ENCODE data around the gene OR10A2.
"Not testable (repeated sequence)": the region's sequence is repeated elsewhere in the genome, so short reads cannot be mapped to it uniquely, and the experiment has no call there.

OR10A2 gene

DNA sequence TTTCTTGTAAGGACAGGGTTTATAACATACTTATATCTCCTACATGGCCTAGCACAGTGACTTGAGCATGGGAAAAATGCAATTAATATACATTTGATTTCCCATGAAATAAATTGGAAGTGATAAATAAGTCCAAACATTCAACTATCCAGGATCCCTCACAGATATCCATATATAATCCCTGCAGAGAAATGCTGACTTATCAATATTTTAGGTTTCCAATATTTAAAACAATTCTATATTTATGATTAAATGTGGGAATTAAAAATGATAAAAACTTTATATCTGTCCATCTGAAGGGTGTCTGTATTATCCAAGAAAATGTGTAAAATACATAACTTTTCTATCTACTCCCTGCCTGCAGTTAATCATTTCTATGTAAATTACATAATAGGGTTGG lies 19.9 kb downstream of the OR10A2 start:
- DNase-seq (ENCODE audit: low read depth in 1 of 2, low spot score in 1 of 2), result no peak

DNA sequence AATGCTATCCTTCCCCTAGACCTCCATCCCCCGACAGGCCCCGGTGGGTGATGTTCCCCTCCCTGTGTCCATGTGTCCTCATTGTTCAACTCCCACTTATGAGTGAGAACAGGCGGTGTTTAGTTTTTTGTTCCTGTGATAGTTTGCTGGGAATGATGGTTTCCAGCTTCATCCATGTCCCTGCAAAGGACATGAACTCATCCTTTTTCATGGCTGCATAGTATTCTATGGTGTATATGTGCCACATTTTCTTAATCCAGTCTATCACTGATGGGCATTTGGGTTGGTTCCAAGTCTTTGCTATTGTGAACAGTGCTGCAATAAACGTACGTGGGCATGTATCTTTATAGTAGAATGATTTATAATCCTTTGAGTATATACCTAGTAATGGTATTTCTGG lies 24.9 kb downstream of the OR10A2 start:
- DNase-seq (ENCODE audit: low read depth in 1 of 2, low spot score in 1 of 2), result not testable (repeated sequence)

DNA sequence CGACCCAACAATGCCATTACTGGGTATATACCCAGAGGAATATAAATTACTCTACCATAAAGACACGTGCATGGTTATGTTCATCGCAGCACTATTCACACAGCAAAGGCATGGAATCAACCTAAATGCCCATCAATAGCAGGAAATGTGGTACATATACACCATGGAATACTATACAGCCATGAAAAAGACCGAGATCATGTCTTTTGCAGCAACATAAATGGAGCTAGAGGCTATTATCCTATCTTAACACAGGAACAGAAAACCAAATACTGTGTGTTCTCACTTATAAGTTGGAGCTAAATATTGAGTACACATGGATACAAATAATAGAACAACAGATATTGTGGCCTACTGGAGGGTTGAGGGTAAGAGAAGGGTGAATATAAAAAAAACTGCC lies 26.0 kb downstream of the OR10A2 start:
- no peak for DNase-seq (ENCODE audit: low read depth in 1 of 2, low spot score in 1 of 2)

DNA sequence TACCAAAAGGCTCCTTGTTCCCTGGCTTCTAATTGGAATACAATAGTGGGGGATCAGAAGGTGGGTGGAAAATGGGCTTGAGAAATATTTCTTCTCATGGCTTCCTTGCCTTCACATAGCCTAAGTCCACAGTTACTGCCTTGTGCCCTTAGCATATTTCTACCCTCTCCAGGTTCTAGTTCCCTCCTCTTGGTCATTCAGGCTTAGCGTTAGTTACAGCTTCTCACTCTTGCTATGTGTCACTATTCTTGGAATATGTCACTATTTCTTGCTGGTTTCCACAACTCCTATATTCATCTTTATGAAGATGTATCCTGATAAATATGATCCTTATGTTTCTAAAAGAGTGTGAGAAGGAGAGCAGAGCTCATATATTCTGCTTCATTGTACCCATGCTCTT lies 27.0 kb downstream of the OR10A2 start:
- no peak for DNase-seq (ENCODE audit: low read depth in 1 of 2, low spot score in 1 of 2)

DNA sequence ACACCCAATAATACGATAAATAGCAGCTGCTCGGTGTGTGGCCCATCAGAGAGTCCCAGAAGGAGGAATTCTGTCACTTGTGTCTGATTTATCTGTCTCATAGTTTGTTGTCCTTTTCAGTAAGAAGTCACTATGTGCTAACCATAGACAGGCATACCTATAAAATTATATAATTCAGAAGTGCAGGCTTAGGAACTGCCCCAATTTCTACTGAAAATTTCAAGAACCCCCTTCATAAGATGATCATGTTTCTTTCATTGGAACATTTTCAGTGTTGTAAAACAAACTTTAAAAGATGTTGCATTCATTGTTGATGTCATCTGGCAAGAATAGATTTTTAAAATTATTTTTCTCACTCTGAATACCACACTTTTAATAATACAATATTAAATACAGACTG lies 29.5 kb downstream of the OR10A2 start, which contains the start of gene OR2D2:
Gene OR2D2, minus strand, starts transcription at position 101 of the 400 bp plus-strand sequence. Its CDS starts 0 bp downstream, at position 101.
- DNase-seq (ENCODE audit: low read depth in 1 of 2, low spot score in 1 of 2), result no peak

DNA sequence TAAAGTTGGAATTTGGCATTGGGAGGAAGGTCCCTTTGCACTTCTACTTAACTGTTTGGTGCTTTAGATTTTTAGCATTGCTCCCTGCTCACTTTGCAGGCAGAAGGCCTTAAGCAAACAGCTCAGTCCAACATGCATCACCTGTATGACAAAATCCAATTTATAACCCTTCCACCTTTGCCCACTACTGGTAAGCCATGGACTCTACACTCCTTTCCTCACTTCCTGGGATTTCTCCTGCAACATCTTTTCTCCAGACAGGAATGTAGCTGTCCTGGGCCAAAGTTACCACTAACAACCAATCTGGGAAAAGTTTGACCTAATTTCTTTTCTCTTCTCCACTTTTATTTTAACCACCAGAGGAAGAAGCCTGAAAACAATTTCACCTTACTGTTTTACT lies 31.2 kb downstream of the OR10A2 start:
- DNase-seq (ENCODE audit: low read depth in 1 of 2, low spot score in 1 of 2), result no peak

DNA sequence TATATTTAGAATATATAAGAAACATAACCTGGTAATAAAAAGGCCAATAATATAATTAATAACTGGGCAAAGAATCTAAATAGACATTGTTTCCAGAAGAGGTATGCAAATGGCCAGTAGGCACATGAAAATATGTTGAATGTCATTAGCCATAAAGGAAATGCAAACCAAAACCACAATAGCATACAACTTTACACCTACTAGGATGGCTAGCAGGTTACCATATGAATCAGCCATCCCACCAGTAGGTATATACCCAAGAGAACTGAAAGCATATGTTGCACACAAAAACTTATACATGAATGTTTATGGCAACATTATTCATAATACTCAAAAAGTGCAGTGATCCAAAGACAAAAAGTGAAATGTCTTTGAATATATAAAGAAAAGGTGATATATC lies 32.2 kb downstream of the OR10A2 start:
- DNase-seq (ENCODE audit: low read depth in 1 of 2, low spot score in 1 of 2), result no peak

DNA sequence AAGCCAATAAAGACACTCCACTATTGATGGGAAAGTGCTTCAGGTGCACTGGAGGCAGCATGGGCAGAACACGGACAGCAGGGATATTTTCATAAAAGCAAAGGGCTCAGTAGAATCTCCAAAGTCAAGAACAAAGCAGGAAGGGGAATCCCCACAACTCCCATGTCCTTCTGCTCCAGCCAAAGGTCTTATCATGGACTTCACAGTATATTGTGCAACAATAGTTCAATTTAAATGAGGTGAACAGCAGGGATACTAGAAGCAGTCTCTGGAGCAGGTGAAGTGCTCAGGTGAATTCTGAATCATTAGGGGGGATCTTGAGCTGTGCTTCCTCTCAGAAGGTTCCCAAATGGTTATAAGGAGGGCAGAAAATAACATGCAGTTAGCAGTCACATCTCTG lies 36.1 kb downstream of the OR10A2 start:
- DNase-seq (ENCODE audit: low read depth in 1 of 2, low spot score in 1 of 2), result no peak

DNA sequence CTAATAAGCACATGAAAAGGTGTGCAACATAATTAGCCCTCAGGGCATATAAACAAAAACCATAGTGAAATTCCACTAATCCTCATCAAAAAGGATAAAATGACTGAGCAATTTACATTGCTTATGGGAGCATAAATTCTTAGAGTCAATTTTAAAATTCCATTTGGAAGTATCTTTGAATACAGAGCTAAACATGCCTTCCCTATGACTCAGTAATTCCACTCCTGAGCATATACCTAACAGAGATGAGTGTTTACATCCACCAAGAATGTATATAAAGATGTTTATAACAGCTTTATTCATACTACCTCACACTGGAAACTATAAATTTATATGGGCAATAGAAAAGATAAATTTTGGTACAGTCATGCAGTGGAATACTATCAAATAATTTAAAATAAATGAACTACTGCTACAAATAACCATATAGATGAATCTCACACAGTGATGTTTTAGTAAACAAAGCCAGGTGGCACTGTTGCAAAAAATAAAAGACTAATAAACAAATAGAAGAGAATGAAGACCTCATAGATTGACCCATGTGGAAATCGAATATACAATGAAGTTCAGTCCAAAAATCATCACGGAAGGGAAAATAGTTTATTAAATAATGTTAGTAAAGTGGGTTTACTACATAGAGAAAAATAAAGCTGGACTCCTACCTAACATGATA lies 37.6 kb downstream of the OR10A2 start:
- DNase-seq (ENCODE audit: low read depth in 1 of 2, low spot score in 1 of 2), result no peak

DNA sequence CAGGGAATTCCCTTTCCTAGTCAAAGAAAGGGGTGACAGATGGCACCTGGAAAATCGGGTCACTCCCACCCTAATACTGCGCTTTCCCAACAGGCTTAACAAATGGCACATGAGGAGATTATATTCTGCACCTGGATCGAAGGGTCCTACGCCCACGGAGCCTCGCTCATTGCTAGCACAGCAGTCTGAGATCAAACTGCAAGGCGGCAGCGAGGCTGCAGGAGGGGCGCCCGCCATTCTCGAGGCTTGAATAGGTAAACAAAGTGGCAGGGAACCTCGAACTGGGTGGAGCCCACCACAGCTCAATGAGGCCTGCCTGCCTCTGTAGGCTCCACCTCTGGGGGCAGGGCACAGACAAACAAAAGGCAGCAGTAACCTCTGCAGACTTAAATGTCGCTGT lies 41.9 kb downstream of the OR10A2 start:
- DNase-seq (ENCODE audit: low read depth in 1 of 2, low spot score in 1 of 2), result not testable (repeated sequence)

DNA sequence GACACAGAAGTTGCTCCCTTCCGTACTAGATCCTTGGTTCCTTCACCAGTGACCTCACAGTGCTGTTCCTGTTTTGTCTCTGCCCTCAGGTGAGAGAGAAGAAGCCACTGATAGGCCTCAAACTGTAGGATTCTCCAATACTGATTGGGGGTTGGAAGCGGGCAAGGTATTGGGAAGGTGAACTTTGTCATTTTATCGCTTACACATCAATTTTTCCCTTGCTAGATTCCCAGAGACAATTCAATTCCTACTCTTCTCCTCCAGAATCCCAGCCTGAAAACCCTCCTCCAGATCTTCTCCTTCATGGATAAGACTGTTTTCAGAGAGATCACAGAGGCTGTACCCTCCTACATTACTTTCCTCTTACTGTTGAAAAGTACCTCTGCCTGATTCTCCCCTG lies 48.5 kb downstream of the OR10A2 start:
- DNase-seq (ENCODE audit: low read depth in 1 of 2, low spot score in 1 of 2), result no peak

DNA sequence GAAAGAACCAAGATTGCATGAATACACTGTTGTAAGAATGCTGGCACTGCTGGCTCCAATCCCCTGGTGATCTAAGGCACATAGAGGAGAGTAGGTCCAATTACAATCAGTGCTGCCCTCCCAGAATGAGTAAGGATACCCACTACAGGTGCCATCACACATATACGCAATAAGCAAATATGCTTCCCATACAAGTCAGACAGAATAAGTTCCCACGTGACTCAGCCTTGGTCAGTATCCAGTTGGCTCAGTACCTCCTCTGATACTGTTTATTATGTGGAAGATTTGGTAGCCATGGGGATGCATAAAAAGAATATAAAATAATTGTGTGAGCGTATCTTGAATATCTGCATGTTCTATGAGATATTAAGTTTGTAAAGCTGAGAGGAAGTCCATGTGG lies 49.1 kb downstream of the OR10A2 start:
- DNase-seq (ENCODE audit: low read depth in 1 of 2, low spot score in 1 of 2), result no peak

DNA sequence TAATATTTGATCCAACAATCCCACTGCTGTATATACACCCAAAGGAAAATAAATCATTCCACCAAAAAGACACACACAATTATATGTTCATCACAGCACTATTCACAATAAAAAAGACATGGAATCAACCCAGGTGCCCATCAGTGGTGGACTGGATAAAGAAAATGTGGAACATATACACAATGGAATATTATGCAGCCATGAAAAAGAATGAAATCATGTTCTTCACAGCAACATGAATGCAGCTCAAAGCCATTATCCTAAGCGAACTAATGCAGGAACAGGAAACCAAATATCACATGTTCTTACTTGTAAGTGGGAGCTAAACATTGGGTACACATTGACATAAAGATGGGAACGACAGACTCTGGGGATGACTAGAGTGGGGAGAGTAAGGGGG lies 56.8 kb downstream of the OR10A2 start:
- no peak for DNase-seq (ENCODE audit: low read depth in 1 of 2, low spot score in 1 of 2)

DNA sequence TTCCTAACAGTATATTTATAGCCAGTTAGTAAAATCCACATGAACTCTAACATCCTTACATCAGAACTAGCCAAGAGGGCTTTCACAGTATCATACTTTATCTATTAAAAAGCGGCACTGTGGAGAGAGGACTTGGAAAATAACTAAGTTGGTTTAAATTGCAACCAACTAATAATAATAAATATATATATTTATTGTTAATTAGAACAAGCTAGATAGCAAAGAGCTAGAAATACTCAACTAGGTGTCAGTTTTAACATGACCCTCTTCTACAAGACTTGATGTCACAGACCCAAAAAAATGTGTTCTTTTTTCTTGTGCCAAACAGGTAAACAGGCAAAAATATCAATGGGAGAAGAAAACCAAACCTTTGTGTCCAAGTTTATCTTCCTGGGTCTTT lies 57.8 kb downstream of the OR10A2 start, which contains the start of gene OR2D3:
Gene OR2D3, plus strand, starts transcription at position 301 of the 400 bp plus-strand sequence. Its CDS starts 0 bp downstream, at position 301.
- no peak for DNase-seq (ENCODE audit: low read depth in 1 of 2, low spot score in 1 of 2)

Measured in stimulated activated CD4-positive, alpha-beta T cell treated with anti-CD3 and anti-CD28 coated beads, Interleukin-15, amount 100 ng/mL, for 1 hour (primary cell).